HCT116 (cell line): Measurements from ENCODE around the gene KDM2B. TPM values are rescaled to one million over a fixed set of nuclear protein-coding genes. Genes with fewer than 3 reads are reported as not detected.

Experiments
- ATAC-seq: fragments of 200-7000 bp; cut with Tn5 transposase; 2 replicates; pipeline ENCODE4 v1.9.1; 2020; ENCODE audit warnings: mild to moderate bottlenecking, moderate library complexity
- BruUV-seq: library from RNA; stranded (reverse); fragments of 400-500 nt; replicated peaks from 2 replicates; lab custom pipeline; 2021; lab: Mats Ljungman, UMichigan
- CTCF ChIA-PET: fragments of 300-600 bp; sonication (Branson Sonifier 250); formaldehyde crosslinking; loops from one replicate; lab custom pipeline; 2021; ENCODE audit warnings: antibody characterized with exemption; lab: Charles Lee
- POLR2A ChIA-PET: fragments of 300-600, 350-600 bp; sonication (Branson Sonifier 250); formaldehyde crosslinking; loops from one replicate; lab custom pipeline; 2021; ENCODE audit warnings: antibody characterized with exemption; lab: Charles Lee
- RAD21 ChIA-PET, 2 experiments: fragments of 300-600 bp; sonication (Branson Sonifier 250); formaldehyde crosslinking; loops; one replicate each; lab custom pipeline; 2023; ENCODE audit warnings: low total read pairs in 2 of 2; ENCODE audit not compliant: uncharacterized antibody in 2 of 2, unreplicated experiment in 2 of 2, low non-redundant PET in 1 of 2; lab: Charles Lee
- DNase-seq: peaks from one replicate; pipeline ENCODE4 v3.0.0-alpha.2; 2010; ENCODE audit warnings: low read depth, low spot score
- H2AFZ ChIP-seq: fragments of 200-600 bp; shearing (Covaris generic), sonication (generic); 2 replicates; pipeline ENCODE4 v1.6.1; 2017; ENCODE audit warnings: low read depth, mixed run types, mixed read lengths, antibody characterized with exemption, low read length; ENCODE audit not compliant: poor library complexity, severe bottlenecking
- H3K27ac ChIP-seq: 2 replicates; pipeline ENCODE4 v1.5.1; 2012; ENCODE audit warnings: low read depth, low read length
- H3K27me3 ChIP-seq: fragments of 200-600 bp; sonication (generic); 2 replicates; pipeline ENCODE4 v1.6.1; 2016; ENCODE audit warnings: mixed run types, low read length, mixed read lengths; ENCODE audit not compliant: insufficient read depth
- H3K36me3 ChIP-seq, 2 experiments: fragments of 200-500 bp in 1 of 2; fragments of 200-600 bp in 1 of 2; sonication (Bioruptor generic) in 1 of 2; sonication (generic) in 1 of 2; 2 replicates each; pipeline versions ENCODE4 v1.5.1 to v1.6.1; 2014 to 2016; ENCODE audit warnings: low read length in 2 of 2, inconsistent platforms in 1 of 2, mixed read lengths in 1 of 2, mixed run types in 1 of 2; ENCODE audit not compliant: insufficient read depth in 2 of 2, control insufficient read depth in 1 of 2
- H3K4me1 ChIP-seq, 2 experiments: fragments of 200-600 bp in 1 of 2; sonication (generic) in 1 of 2; 2 replicates each; pipeline versions ENCODE4 v1.5.1 to v1.6.1; 2012 to 2017; ENCODE audit warnings: low read length in 2 of 2, inconsistent platforms in 1 of 2, mild to moderate bottlenecking in 1 of 2, mixed read lengths in 1 of 2, mixed run types in 1 of 2, moderate library complexity in 1 of 2; ENCODE audit not compliant: insufficient read depth in 2 of 2, control insufficient read depth in 1 of 2
- H3K4me2 ChIP-seq: fragments of 200-600 bp; sonication (generic); 2 replicates; pipeline ENCODE4 v1.6.1; 2017; ENCODE audit warnings: mixed run types, low read length, mixed read lengths
- H3K4me3 ChIP-seq, 2 experiments: fragments of 200-600 bp in 1 of 2; sonication (generic) in 1 of 2; replicated peaks in 1 of 2; 2 replicates each; pipeline ENCODE4 v1.5.1; 2011 to 2016; ENCODE audit warnings: low read length in 2 of 2, control low read depth in 1 of 2, low read depth in 1 of 2, mild to moderate bottlenecking in 1 of 2, mixed read lengths in 1 of 2, mixed run types in 1 of 2
- H3K79me2 ChIP-seq: fragments of 200-600 bp; sonication (generic); 2 replicates; pipeline ENCODE4 v1.6.1; 2017; ENCODE audit warnings: mild to moderate bottlenecking, mixed run types, low read length, moderate library complexity, mixed read lengths; ENCODE audit not compliant: insufficient read depth
- H3K9ac ChIP-seq: fragments of 200-600 bp; sonication (generic); 2 replicates; pipeline ENCODE4 v1.6.1; 2016; ENCODE audit warnings: low read length, mixed read lengths
- H3K9me2 ChIP-seq: fragments of 200-600 bp; sonication (generic), shearing (Covaris generic); 2 replicates; pipeline ENCODE4 v1.6.1; 2017; ENCODE audit warnings: mixed run types, mild to moderate bottlenecking, moderate library complexity; ENCODE audit not compliant: insufficient read depth
- H3K9me3 ChIP-seq, 2 experiments: fragments of 200-500 bp in 1 of 2; fragments of 200-600 bp in 1 of 2; sonication (Bioruptor generic) in 1 of 2; sonication (generic) in 1 of 2; 2 replicates each; pipeline ENCODE4 v1.6.1; 2014 to 2017; ENCODE audit warnings: low read length in 2 of 2, mixed read lengths in 2 of 2, inconsistent platforms in 1 of 2, low read depth in 1 of 2, mild to moderate bottlenecking in 1 of 2, mixed run types in 1 of 2, moderate library complexity in 1 of 2; ENCODE audit not compliant: control insufficient read depth in 1 of 2, insufficient read depth in 1 of 2
- H4K20me1 ChIP-seq: fragments of 200-600 bp; sonication (generic), shearing (Covaris generic); 2 replicates; pipeline ENCODE4 v1.6.1; 2017; ENCODE audit warnings: mixed run types, mild to moderate bottlenecking, moderate library complexity; ENCODE audit not compliant: insufficient read depth
- CTCF ChIP-seq, 3 experiments: fragments of 200-600 bp in 1 of 3; sonication (generic) in 1 of 3; IDR thresholded peaks in 2 of 3; conservative IDR thresholded peaks in 1 of 3; 2 replicates each; pipeline ENCODE4 v1.5.1; 2012 to 2017; ENCODE audit warnings: low read depth in 2 of 3, low read length in 2 of 3, antibody characterized with exemption in 1 of 3, borderline replicate concordance in 1 of 3, control low read depth in 1 of 3, mild to moderate bottlenecking in 1 of 3, mixed read lengths in 1 of 3, mixed run types in 1 of 3, moderate library complexity in 1 of 3; ENCODE audit not compliant: insufficient read depth in 1 of 3
- EZH2 ChIP-seq: fragments of 200-600 bp; sonication (generic); IDR thresholded peaks from 2 replicates; pipeline ENCODE4 v1.6.1; 2017; ENCODE audit warnings: antibody characterized with exemption, mixed run types
- MAX ChIP-seq: IDR thresholded peaks from 2 replicates; pipeline ENCODE4 v1.6.1; 2012
- POLR2A ChIP-seq: IDR thresholded peaks from 2 replicates; pipeline ENCODE4 v1.7.0; 2011; ENCODE audit warnings: borderline replicate concordance; ENCODE audit not compliant: insufficient read depth, insufficient read length; ENCODE audit errors: extremely low read depth
- REST ChIP-seq: IDR thresholded peaks from 2 replicates; pipeline ENCODE4 v1.6.1; 2012; ENCODE audit warnings: low read depth
- SP1 ChIP-seq: IDR thresholded peaks from 2 replicates; pipeline ENCODE4 v1.6.1; 2012; ENCODE audit warnings: low read depth
- SRF ChIP-seq: IDR thresholded peaks from 2 replicates; pipeline ENCODE4 v1.6.1; 2012; ENCODE audit warnings: low read depth
- TCF7L2 ChIP-seq: IDR thresholded peaks from 2 replicates; pipeline ENCODE4 v1.7.0; 2011; ENCODE audit warnings: borderline replicate concordance, inconsistent platforms; ENCODE audit not compliant: insufficient read depth, insufficient read length; ENCODE audit errors: extremely low read depth
- ZNF274 ChIP-seq: fragments of 200-500 bp; sonication (Bioruptor generic); IDR thresholded peaks from 2 replicates; pipeline ENCODE4 v1.6.1; 2014; ENCODE audit warnings: mild to moderate bottlenecking, low read depth, low read length, inconsistent platforms
- intact Hi-C: fragments of 100-400 bp; cut with micrococcal nuclease; formaldehyde crosslinking; loops from 2 replicates; pipeline ENCODE4 v1.10.0; 2022
- total RNA-seq: library from RNA; stranded (reverse); gene quantifications from one replicate; pipeline ENCODE4 v1.2.1, GENCODE V29; 2021; ENCODE audit not compliant: unreplicated experiment

KDM2B gene
- total RNA-seq, 1 experiment from 2014 or later = 36.7 TPM

GRCh38 chr12:121455766-121456420 is 124.9 kb downstream of the KDM2B start (continued):
- TF ChIP-seq CTCF (IDR thresholded peaks at IDR 0.05 in 2 of 3, conservative IDR thresholded peaks at IDR 0.05 in 1 of 3; ENCODE audit: borderline replicate concordance in 1 of 3, insufficient read depth in 1 of 3, low read depth in 2 of 3, low read length in 2 of 3) = no peak
- TF ChIP-seq, all 23 proteins: peak for 0

GRCh38 chr12:121454921-121455320 is 125.9 kb downstream of the KDM2B start:
- Histone ChIP-seq H3K4me1 (no peaks in the 10 kb centered on the region), H2AFZ (no peak overlapping the region), H3K36me3 (peaks cover 0 to 5% of the 10 kb centered on the region in 2 experiments; a peak in 2 of 4 replicates), H3K79me2 (peaks cover 57% of the 10 kb centered on the region), H3K9ac (no peak overlapping the region), H3K9me2 (no peaks in the 10 kb centered on the region), H4K20me1 (no peaks in the 10 kb centered on the region), H3K9me3 (no peaks in the 10 kb centered on the region), H3K4me2 (no peak overlapping the region), H3K27ac (no peak overlapping the region), H3K27me3 (no peaks in the 10 kb centered on the region), H3K4me3 (no peak overlapping the region)
- ChIA-PET POLR2A (no interaction called here), RAD21 (no interaction called here), CTCF (no interaction called here)
- no TSS peak for BruUV-seq
- ATAC-seq (no peak), DNase-seq (no peak)
- intact Hi-C loops = no loop called here
- TF ChIP-seq MAX (no peak), SP1 (no peak), SRF (no peak), REST (no peak), EZH2 (no peak), TCF7L2 (no peak), ZNF274 (no peak), POLR2A (no peak)
